AG09319 (cell line): ENCODE data around the gene RNGTT.

Experiments
- DNase-seq: peaks from one replicate; pipeline ENCODE4 v3.0.0-alpha.2; 2010; ENCODE audit warnings: low read depth; ENCODE audit errors: extremely low read depth
- CTCF ChIP-seq: IDR thresholded peaks from 2 replicates; pipeline ENCODE4 v1.5.1; 2011; ENCODE audit warnings: low read depth, mild to moderate bottlenecking, inconsistent platforms, low read length, moderate library complexity

Gene RNGTT

GRCh38 chr6:88967891-88968290, 4.5 kb upstream of the RNGTT start:
- DNase-seq: no peak
- TF ChIP-seq CTCF: no peak

GRCh38 chr6:88965691-88966090, 2.3 kb upstream of the RNGTT start:
- TF ChIP-seq CTCF: no peak
- DNase-seq: no peak

- TF ChIP-seq CTCF: no peak
- DNase-seq: no peak
Measured at GRCh38 chr6:88964509-88964908, 1.1 kb upstream of the RNGTT start.

- DNase-seq: no peak
- no peak for TF ChIP-seq CTCF
Measured at GRCh38 chr6:88958842-88959241, 4.6 kb downstream of the RNGTT start.

- no peak for DNase-seq
- TF ChIP-seq CTCF: no peak
Measured at GRCh38 chr6:88953550-88954386, 9.7 kb downstream of the RNGTT start.

- TF ChIP-seq CTCF: no peak
- no peak for DNase-seq
Measured at GRCh38 chr6:88952065-88952704, 11.2 kb downstream of the RNGTT start.

- TF ChIP-seq CTCF: no peak
- no peak for DNase-seq
Measured at GRCh38 chr6:88945415-88946008, 17.9 kb downstream of the RNGTT start.
